Measurements from ENCODE around the gene KRT17. TPM values are rescaled to one million over a fixed set of nuclear protein-coding genes. Genes with fewer than 3 reads are reported as not detected.

KRT17 gene
- total and polyA plus RNA-seq, 2 donors (not counting 1 experiment from before 2014, with no cell fraction given), result not detected

DNA sequence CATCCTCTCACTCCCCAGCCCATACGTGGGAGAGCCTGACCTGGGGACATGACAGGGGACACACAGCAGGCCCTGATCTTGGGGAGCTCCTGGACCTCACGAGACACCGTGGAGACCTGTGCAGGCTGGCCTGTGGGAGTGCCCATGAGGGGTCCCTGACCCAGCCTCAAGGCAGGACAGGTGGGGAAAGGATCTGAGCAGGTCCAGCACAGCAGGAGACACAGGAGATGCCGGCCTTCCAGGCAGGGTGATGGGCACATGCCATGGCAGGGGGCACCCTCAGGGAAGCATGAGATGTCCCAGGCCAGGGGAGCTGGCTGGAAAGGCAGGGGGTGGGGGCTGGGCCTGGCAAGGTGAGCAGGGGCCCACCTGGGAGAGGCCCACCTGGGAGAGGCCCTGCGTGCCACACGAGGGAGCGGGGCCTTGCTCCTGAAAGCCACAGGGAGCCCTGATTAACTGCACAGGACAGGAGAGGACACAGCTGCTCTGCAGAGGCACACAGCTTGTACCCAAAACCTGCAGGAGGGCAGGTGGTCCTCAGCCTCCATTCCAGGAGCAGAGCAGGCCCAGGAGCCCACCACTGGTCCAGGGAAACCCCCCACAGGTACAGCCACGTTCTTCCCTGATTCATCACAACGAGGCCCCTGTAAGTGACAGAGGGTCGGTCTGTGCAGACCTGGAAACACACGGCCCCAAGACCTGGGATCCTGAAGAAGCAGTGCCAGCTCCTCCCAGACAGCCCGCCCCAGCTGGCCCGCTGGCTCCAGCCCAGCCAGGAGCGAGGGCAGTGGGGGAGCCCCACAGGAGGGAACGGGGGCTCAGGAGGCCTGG is 26.6 kb upstream of the KRT17 start:
- Histone ChIP-seq H3K9ac (ENCODE audit: low read length) (no peak overlapping the region), H3K36me3 (replicated peaks in 1 of 2; ENCODE audit: control extremely low read depth in 1 of 2, control insufficient read depth in 1 of 2, extremely low read depth in 1 of 2, insufficient read depth in 2 of 2, low read length in 1 of 2) (no peaks in the 10 kb centered on the region), H3K4me3 (ENCODE audit: control extremely low read depth in 1 of 5, extremely low read depth in 1 of 5, insufficient read depth in 1 of 5, low read depth in 2 of 5, low read length in 4 of 5) (no peak overlapping the region), H2AFZ (ENCODE audit: insufficient read depth, low read depth, low read length, poor library complexity, severe bottlenecking) (no peak overlapping the region), H4K20me1 (ENCODE audit: control insufficient read depth, insufficient read depth, low read length, poor library complexity, severe bottlenecking) (no peaks in the 10 kb centered on the region), H3K27ac (ENCODE audit: low read length in 2 of 2) (no peak overlapping the region), H3K9me3 (ENCODE audit: control extremely low read depth in 1 of 3, control insufficient read depth in 2 of 3, insufficient read depth in 1 of 3, low read length in 2 of 3) (no peaks in the 10 kb centered on the region), H3K4me1 (ENCODE audit: control insufficient read depth in 2 of 2, insufficient read depth in 2 of 2, low read length in 2 of 2) (peaks cover 9 to 18% of the 10 kb centered on the region in 2 donors), H3K27me3 (replicated peaks in 1 of 4; ENCODE audit: control extremely low read depth in 1 of 4, control insufficient read depth in 3 of 4, insufficient read depth in 4 of 4, low read length in 3 of 4) (peaks cover 0 to 5% (median 1%) of the 10 kb centered on the region in 4 experiments), H3K79me2 (ENCODE audit: control insufficient read depth, insufficient read depth, low read length) (no peaks in the 10 kb centered on the region), H3K4me2 (replicated peaks; ENCODE audit: low read depth, low read length, poor library complexity, severe bottlenecking) (no peak overlapping the region)
- H3K4me1 Mint-ChIP-seq, result peaks cover 12% of the 10 kb centered on the region
- H3K27ac Mint-ChIP-seq, result no peak overlapping the region
- CTCF ChIA-PET, result interaction anchor here (1.1 to 11.9 kb wide), 4 partner anchors 14 to 1030 kb away, joined by 3 to 438 read pairs (median 36); no protein-coding TSS in a partner anchor
- intact Hi-C loops (cut with micrococcal nuclease), result no loop called here
- no peaks in the 10 kb centered on the region for H3K27me3 Mint-ChIP-seq
- TF ChIP-seq, protein P1, sequence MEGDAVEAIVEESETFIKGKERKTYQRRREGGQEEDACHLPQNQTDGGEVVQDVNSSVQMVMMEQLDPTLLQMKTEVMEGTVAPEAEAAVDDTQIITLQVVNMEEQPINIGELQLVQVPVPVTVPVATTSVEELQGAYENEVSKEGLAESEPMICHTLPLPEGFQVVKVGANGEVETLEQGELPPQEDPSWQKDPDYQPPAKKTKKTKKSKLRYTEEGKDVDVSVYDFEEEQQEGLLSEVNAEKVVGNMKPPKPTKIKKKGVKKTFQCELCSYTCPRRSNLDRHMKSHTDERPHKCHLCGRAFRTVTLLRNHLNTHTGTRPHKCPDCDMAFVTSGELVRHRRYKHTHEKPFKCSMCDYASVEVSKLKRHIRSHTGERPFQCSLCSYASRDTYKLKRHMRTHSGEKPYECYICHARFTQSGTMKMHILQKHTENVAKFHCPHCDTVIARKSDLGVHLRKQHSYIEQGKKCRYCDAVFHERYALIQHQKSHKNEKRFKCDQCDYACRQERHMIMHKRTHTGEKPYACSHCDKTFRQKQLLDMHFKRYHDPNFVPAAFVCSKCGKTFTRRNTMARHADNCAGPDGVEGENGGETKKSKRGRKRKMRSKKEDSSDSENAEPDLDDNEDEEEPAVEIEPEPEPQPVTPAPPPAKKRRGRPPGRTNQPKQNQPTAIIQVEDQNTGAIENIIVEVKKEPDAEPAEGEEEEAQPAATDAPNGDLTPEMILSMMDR (IDR thresholded peaks at IDR 0.05), result no peak
- TF ChIP-seq EZH2 (IDR thresholded peaks at IDR 0.05; ENCODE audit: borderline replicate concordance, insufficient read depth, low read depth, low read length, poor library complexity, severe bottlenecking), result no peak
- ATAC-seq (ENCODE audit: low read depth), result no peak
- POLR2A ChIA-PET, result no interaction called here
- no peaks in the 10 kb centered on the region for H3K9me3 Mint-ChIP-seq (ENCODE audit: insufficient read depth)
- H3K4me3 Mint-ChIP-seq, result no peak overlapping the region
- no peak for DNase-seq
- WGBS (ENCODE audit: insufficient coverage), result 87% methylated on average over 15 of the region's 15 CpGs
